Caco-2 (cell line): ENCODE results near the gene PRPH2. TPM values are rescaled to one million over a fixed set of nuclear protein-coding genes. Genes with fewer than 3 reads are reported as not detected.
A peak's percentile ranks its signal among the peaks of the same experiment; 100 is the strongest.

Source experiments
- BruUV-seq: library from RNA; stranded (reverse); fragments of 400-500 nt; replicated peaks from 2 replicates; lab custom pipeline; 2021; lab: Mats Ljungman, UMichigan
- CTCF ChIA-PET: fragments of 300-600 bp; sonication (Branson Sonifier 250); formaldehyde crosslinking; loops from one replicate; lab custom pipeline; 2022; ENCODE audit warnings: antibody characterized with exemption; lab: Charles Lee
- POLR2A ChIA-PET: fragments of 300-600 bp; sonication (Branson Sonifier 250); formaldehyde crosslinking; loops from one replicate; lab custom pipeline; 2022; ENCODE audit warnings: antibody characterized with exemption; lab: Charles Lee
- DNase-seq, 2 experiments: peaks; one replicate each; pipeline versions ENCODE4 v3.0.0 to v3.0.0-alpha.2; 2020 to 2022
- H3K27me3 ChIP-seq: replicated peaks from 2 replicates; pipeline ENCODE4 v1.6.0; 2011; ENCODE audit warnings: low read length; ENCODE audit not compliant: control insufficient read depth, insufficient read depth
- H3K36me3 ChIP-seq: 2 replicates; pipeline ENCODE4 v1.5.1; 2011; ENCODE audit warnings: low read length; ENCODE audit not compliant: control insufficient read depth, insufficient read depth
- H3K4me1 ChIP-seq: fragments of 250-450 bp; sonication (Bioruptor Pico); 2 replicates; pipeline ENCODE4 v1.5.1; 2020; ENCODE audit warnings: mild to moderate bottlenecking
- H3K4me3 ChIP-seq: 2 replicates; pipeline ENCODE4 v1.5.1; 2011; ENCODE audit warnings: low read depth, mild to moderate bottlenecking, control low read depth, low read length
- H3K9me3 ChIP-seq: fragments of 250-450 bp; sonication (Bioruptor Pico); 2 replicates; pipeline ENCODE4 v1.5.1; 2020; ENCODE audit warnings: mild to moderate bottlenecking, moderate library complexity
- H3K27ac Mint-ChIP-seq: one replicate; pipeline ENCODE4 v1.8.0; 2022; ENCODE audit warnings: mixed read lengths; ENCODE audit not compliant: unreplicated experiment
- H3K27me3 Mint-ChIP-seq: one replicate; pipeline ENCODE4 v1.8.0; 2022; ENCODE audit warnings: mixed read lengths; ENCODE audit not compliant: insufficient read depth, unreplicated experiment
- H3K36me3 Mint-ChIP-seq: one replicate; pipeline ENCODE4 v1.8.0; 2022; ENCODE audit warnings: mild to moderate bottlenecking, mixed read lengths; ENCODE audit not compliant: insufficient read depth, unreplicated experiment
- H3K4me1 Mint-ChIP-seq: one replicate; pipeline ENCODE4 v1.8.0; 2022; ENCODE audit warnings: low read depth, mixed read lengths; ENCODE audit not compliant: unreplicated experiment
- H3K4me3 Mint-ChIP-seq: one replicate; pipeline ENCODE4 v1.8.0; 2022; ENCODE audit warnings: mild to moderate bottlenecking, moderate library complexity, mixed read lengths; ENCODE audit not compliant: unreplicated experiment
- H3K9me3 Mint-ChIP-seq: one replicate; pipeline ENCODE4 v1.8.0; 2022; ENCODE audit warnings: mixed read lengths; ENCODE audit not compliant: unreplicated experiment
- intact Hi-C: fragments of 100-400 bp; cut with micrococcal nuclease; formaldehyde crosslinking; loops from one replicate; pipeline ENCODE4 v1.10.0; 2022; ENCODE audit not compliant: unreplicated experiment
- total RNA-seq: library from RNA; stranded (reverse); gene quantifications from 2 replicates; pipeline ENCODE4 v1.2.3, GENCODE V29; 2022
- TF ChIP-seq, protein P1 (sequence below), 2 experiments: fragments of 200-600 bp in 1 of 2; IDR thresholded peaks; 1 replicate in 1 of 2; 2 replicates in 1 of 2; pipeline versions ENCODE4 v1.5.1 to v1.8.0; 2011 to 2022; ENCODE audit warnings: antibody characterized with exemption in 1 of 2, control low read depth in 1 of 2, inconsistent platforms in 1 of 2, low read depth in 1 of 2, low read length in 1 of 2, mild to moderate bottlenecking in 1 of 2, moderate library complexity in 1 of 2; ENCODE audit not compliant: insufficient read depth in 1 of 2, severe bottlenecking in 1 of 2, unreplicated experiment in 1 of 2

PRPH2 gene
- total RNA-seq, 1 experiment from 2014 or later = not detected

DNA sequence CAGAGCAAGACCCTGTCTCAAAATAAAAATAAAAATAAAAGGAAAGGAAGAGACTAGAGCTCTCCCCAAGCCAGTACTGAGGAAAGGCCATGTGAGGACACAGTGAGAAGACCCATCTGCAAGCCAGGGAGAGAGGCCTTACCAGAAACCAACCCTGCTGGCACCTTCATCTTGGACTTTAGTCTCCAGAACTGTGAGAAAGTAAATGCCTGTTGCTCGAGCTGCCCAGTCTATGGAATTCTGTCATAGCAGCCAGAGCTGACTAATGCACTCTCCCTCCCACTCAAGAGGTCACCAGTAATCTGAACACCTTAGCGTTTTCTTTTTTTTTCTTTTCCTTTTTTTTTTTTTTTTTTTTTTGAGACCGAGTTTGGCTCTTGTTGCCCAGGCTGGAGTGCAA, 7.3 kb upstream of the PRPH2 start:
- H3K4me3 ChIP-seq = no peak overlapping the region
- no peaks in the 10 kb centered on the region for H3K27me3 Mint-ChIP-seq
- BruUV-seq = no TSS peak
- H3K9me3 ChIP-seq = no peaks in the 10 kb centered on the region
- CTCF ChIA-PET = interaction anchor here (1.1 kb wide), 1 partner anchor 68 kb away, joined by 4 read pairs; no protein-coding TSS in a partner anchor
- H3K4me3 Mint-ChIP-seq = no peak overlapping the region
- intact Hi-C loops = no loop called here
- H3K27me3 ChIP-seq = no peaks in the 10 kb centered on the region
- DNase-seq = peak in 1 of 2 experiments; percentile 9
- peaks cover 4% of the 10 kb centered on the region; the same call in 1 of the 2 replicates for H3K4me1 ChIP-seq
- no peaks in the 10 kb centered on the region for H3K36me3 ChIP-seq
- no peaks in the 10 kb centered on the region for H3K36me3 Mint-ChIP-seq
- H3K27ac Mint-ChIP-seq = no peak overlapping the region
- H3K9me3 Mint-ChIP-seq = no peaks in the 10 kb centered on the region
- peaks cover 6% of the 10 kb centered on the region for H3K4me1 Mint-ChIP-seq
- TF ChIP-seq, protein P1, sequence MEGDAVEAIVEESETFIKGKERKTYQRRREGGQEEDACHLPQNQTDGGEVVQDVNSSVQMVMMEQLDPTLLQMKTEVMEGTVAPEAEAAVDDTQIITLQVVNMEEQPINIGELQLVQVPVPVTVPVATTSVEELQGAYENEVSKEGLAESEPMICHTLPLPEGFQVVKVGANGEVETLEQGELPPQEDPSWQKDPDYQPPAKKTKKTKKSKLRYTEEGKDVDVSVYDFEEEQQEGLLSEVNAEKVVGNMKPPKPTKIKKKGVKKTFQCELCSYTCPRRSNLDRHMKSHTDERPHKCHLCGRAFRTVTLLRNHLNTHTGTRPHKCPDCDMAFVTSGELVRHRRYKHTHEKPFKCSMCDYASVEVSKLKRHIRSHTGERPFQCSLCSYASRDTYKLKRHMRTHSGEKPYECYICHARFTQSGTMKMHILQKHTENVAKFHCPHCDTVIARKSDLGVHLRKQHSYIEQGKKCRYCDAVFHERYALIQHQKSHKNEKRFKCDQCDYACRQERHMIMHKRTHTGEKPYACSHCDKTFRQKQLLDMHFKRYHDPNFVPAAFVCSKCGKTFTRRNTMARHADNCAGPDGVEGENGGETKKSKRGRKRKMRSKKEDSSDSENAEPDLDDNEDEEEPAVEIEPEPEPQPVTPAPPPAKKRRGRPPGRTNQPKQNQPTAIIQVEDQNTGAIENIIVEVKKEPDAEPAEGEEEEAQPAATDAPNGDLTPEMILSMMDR (IDR thresholded peaks at IDR 0.05; ENCODE audit: insufficient read depth in 1 of 2, low read depth in 1 of 2, low read length in 1 of 2, severe bottlenecking in 1 of 2, unreplicated experiment in 1 of 2) = no peak
- POLR2A ChIA-PET = no interaction called here

DNA sequence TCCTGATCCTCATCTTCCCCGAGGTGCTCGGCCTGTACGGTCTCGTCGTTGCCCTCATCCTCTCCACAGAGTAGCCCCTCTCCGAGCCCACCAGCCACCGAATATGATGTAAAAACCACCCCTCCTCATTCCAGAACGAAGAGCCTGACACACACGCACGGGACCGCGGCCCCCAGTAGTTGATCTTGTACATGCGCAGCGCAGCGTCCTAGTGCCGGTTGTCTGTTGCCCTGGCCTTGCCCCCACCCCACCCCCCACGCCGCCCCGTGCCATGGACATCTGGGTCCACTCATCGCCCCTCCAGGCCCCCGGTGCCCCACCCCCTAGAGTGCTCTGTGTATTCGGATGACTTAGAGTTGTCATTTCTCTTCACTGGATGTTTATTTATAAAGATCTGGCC, 5.2 kb upstream of the PRPH2 start:
- H3K4me1 ChIP-seq = peaks cover 4% of the 10 kb centered on the region; the same call in 1 of the 2 replicates
- H3K27me3 ChIP-seq = no peaks in the 10 kb centered on the region
- TF ChIP-seq, protein P1 (IDR thresholded peaks at IDR 0.05; ENCODE audit: insufficient read depth in 1 of 2, low read depth in 1 of 2, low read length in 1 of 2, severe bottlenecking in 1 of 2, unreplicated experiment in 1 of 2) = no peak
- H3K4me3 ChIP-seq = no peak overlapping the region; the same call in 1 of the 2 replicates
- intact Hi-C loops = no loop called here
- ChIA-PET CTCF (interaction anchor here (0.7 to 2.4 kb wide), 2 partner anchors 66 to 684 kb away, joined by 5 to 34 read pairs; no protein-coding TSS in a partner anchor), POLR2A (no interaction called here)
- Mint-ChIP-seq H3K9me3 (no peaks in the 10 kb centered on the region), H3K27me3 (no peaks in the 10 kb centered on the region), H3K4me3 (peak overlapping the region; percentile 69), H3K36me3 (no peaks in the 10 kb centered on the region), H3K27ac (no peak overlapping the region), H3K4me1 (peaks cover 12% of the 10 kb centered on the region)
- no peak for DNase-seq
- no peaks in the 10 kb centered on the region for H3K9me3 ChIP-seq
- no TSS peak for BruUV-seq
- H3K36me3 ChIP-seq = no peaks in the 10 kb centered on the region

DNA sequence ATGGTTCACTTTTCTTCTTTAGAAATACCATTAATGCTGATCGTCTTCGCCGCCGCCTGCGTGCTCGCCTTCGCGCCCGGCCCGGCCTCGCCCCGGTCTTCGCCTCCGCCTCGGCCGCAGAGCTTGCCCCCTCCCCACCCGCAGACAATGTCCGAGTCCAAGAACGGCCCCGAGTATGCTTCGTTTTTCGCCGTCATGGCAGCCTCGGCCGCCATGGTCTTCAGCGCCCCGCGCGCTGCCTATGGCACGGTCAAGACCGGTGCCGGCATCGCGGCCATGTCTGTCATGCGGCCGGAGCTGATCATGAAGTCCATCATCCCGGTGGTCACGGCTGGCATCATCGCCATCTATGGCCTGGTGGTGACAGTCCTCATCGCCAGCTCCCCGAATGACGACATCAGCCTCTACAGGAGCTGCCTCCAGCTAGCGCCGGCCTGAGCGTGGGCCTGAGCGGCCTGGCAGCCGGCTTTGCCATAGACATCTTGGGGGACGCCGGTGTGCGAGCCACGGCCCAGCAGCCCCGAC, 4.8 kb upstream of the PRPH2 start:
- H3K9me3 ChIP-seq = no peaks in the 10 kb centered on the region
- POLR2A ChIA-PET = no interaction called here
- peak overlapping the region; percentile 30 for H3K4me3 ChIP-seq
- BruUV-seq = no TSS peak
- Mint-ChIP-seq H3K27ac (no peak overlapping the region), H3K9me3 (no peaks in the 10 kb centered on the region), H3K4me1 (peaks cover 12% of the 10 kb centered on the region), H3K27me3 (no peaks in the 10 kb centered on the region), H3K36me3 (no peaks in the 10 kb centered on the region), H3K4me3 (peak overlapping the region; percentile 69)
- TF ChIP-seq, protein P1 (IDR thresholded peaks at IDR 0.05; ENCODE audit: insufficient read depth in 1 of 2, low read depth in 1 of 2, low read length in 1 of 2, severe bottlenecking in 1 of 2, unreplicated experiment in 1 of 2) = no peak
- peaks cover 4% of the 10 kb centered on the region; the same call in 1 of the 2 replicates for H3K4me1 ChIP-seq
- intact Hi-C loops = no loop called here
- CTCF ChIA-PET = interaction anchor here (0.7 to 2.4 kb wide), 2 partner anchors 65 to 684 kb away, joined by 5 to 34 read pairs; no protein-coding TSS in a partner anchor
- H3K27me3 ChIP-seq = no peaks in the 10 kb centered on the region
- H3K36me3 ChIP-seq = no peaks in the 10 kb centered on the region
- DNase-seq = peak in 1 of 2 experiments; percentile 14
